ENCODE results near the gene NSMCE1.

- no peak for TF ChIP-seq CTCF (IDR thresholded peaks at IDR 0.05)
- TF ChIP-seq POLR2A (IDR thresholded peaks at IDR 0.05): no peak
- no peak for TF ChIP-seq POLR2AphosphoS5 (IDR thresholded peaks at IDR 0.05)
These were observed 38.6 kb downstream of the NSMCE1 start for GRCh38 chr16:27229891-27230470.

Measured in transverse colon (tissue), 4 donors.